Measurements from ENCODE around the gene AP2A2. TPM values are rescaled to one million over a fixed set of nuclear protein-coding genes. Genes with fewer than 3 reads are reported as not detected.

The AP2A2 gene
- total RNA-seq, 2 donors from 2014 or later = 35.1 to 70.2 TPM

DNA sequence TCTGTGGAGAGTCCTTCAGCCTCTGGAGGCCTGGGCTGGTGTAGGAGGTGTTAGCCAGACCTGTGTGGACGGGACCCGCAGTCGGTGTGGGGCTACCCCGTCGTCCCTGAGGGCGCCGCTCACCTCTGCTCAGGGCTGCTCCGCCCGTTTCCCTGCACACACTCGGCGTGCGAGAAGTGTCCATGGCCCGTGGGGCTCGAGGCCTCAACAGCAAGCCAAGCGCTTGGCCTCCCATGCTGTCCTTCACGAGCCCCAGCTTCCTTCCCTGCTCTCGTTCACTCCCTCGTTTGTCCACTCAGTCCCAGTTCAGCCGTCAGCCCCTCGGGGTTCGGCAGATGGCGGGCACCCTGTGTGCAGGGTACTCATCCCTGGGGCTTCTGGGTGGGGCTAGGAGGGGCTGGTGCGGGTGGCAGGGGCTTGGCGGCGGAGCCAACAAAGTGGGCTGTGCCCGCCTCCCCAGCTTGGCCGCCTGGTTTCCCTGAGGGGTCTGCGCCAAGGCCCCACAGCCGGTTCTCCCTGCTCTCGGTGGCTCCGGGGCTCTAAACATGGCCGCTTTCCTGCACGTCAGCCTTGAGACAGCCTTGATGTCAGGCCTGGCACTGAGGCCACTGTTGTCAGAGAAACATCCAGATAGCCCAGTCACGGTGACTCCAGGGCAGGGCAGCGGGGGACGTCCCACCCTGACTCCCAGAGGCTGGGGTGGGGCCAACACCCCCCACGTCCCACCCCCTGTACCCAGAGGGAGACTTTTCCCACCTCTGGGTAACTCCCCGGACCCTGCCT is 107.5 kb downstream of the AP2A2 start:
- Histone ChIP-seq H3K9me3 (no peaks in the 10 kb centered on the region), H3K27ac (no peak overlapping the region), H3K27me3 (replicated peaks; ENCODE audit: insufficient read depth) (no peaks in the 10 kb centered on the region), H3K4me3 (no peak overlapping the region), H3K36me3 (no peaks in the 10 kb centered on the region), H3K4me1 (replicated peaks) (no peaks in the 10 kb centered on the region)
- TF ChIP-seq, protein P1, sequence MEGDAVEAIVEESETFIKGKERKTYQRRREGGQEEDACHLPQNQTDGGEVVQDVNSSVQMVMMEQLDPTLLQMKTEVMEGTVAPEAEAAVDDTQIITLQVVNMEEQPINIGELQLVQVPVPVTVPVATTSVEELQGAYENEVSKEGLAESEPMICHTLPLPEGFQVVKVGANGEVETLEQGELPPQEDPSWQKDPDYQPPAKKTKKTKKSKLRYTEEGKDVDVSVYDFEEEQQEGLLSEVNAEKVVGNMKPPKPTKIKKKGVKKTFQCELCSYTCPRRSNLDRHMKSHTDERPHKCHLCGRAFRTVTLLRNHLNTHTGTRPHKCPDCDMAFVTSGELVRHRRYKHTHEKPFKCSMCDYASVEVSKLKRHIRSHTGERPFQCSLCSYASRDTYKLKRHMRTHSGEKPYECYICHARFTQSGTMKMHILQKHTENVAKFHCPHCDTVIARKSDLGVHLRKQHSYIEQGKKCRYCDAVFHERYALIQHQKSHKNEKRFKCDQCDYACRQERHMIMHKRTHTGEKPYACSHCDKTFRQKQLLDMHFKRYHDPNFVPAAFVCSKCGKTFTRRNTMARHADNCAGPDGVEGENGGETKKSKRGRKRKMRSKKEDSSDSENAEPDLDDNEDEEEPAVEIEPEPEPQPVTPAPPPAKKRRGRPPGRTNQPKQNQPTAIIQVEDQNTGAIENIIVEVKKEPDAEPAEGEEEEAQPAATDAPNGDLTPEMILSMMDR (IDR thresholded peaks at IDR 0.05) = no peak
- no peak for DNase-seq (ENCODE audit: low spot score)
- intact Hi-C loops (cut with DNase I) = no loop called here
- 76% methylated on average over 38 of the region's 38 CpGs for WGBS

DNA sequence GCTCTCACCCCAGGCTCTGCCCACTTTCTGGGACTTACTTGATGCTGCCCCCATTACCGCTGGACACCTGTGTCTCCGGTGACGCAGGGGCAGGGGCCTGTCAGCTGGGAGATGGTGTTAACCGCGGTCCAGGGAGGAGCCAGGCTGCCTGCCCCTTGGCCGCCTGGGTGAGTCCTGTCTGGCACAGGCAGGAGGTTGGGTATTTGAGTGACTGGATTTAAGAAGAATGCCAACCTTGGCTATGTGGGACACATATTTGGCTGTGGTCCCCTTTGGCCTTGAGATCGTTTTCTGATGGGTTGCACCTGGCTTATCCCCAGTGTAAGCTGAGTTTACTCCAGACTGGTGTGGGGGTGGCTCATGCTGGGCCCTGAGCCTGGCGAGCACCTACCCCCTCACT is 108.3 kb downstream of the AP2A2 start:
- no peak for DNase-seq (ENCODE audit: low spot score)
- WGBS = 74% methylated on average over 8 of the region's 8 CpGs
- Histone ChIP-seq H3K36me3 (no peaks in the 10 kb centered on the region), H3K27me3 (replicated peaks; ENCODE audit: insufficient read depth) (no peaks in the 10 kb centered on the region), H3K9me3 (no peaks in the 10 kb centered on the region), H3K27ac (no peak overlapping the region), H3K4me3 (no peak overlapping the region), H3K4me1 (replicated peaks) (no peaks in the 10 kb centered on the region)
- intact Hi-C loops (cut with DNase I) = no loop called here
- no peak for TF ChIP-seq POLR2AphosphoS5 (IDR thresholded peaks at IDR 0.05)
- TF ChIP-seq POLR2A (IDR thresholded peaks at IDR 0.05) = no peak
- TF ChIP-seq, protein P1 (IDR thresholded peaks at IDR 0.05) = no peak

DNA sequence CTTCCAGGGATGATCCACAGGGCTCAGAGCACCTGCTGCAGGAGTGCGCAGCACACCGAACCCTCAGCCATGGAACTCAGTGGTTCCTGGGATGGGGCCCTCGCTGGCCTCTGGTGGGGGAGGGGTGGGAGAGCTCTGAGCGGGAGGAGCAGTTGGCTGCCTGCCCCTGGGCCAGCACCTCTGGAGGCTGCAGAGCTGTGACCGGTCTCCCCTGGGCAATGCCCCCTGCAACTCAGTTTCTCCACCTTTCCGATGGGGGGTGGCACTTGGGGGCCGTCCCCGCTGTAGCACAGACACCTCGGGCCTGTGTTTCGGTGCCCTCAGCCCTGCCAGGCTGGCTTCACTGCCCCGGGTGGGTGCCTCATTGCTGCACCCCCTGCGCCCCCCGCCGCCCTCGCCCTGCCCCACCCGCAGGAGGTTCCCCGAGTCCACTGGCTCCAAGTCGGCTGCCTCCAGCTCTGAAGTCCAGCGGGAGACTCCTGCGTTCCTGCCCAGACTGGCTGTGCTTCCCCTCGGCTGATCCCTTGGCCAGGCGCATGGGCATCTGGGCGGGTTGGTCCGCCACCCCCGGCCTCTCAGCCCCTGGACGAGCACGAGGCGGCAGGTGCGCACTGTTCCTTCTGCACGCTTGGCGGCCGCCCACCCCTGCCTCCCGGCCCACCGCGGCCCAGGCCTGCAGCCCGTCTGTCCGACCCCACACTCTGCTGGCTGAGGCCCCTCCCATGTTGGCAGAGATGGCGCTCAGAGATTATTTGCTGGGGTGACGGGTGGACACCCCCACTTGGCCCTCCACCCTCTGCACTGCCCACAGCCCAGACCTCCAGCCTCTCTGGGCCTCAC is 109.0 kb downstream of the AP2A2 start:
- DNase-seq (ENCODE audit: low spot score) = no peak
- intact Hi-C loops (cut with DNase I) = no loop called here
- H3K27ac ChIP-seq = no peak overlapping the region
- H3K4me3 ChIP-seq = no peak overlapping the region
- no peaks in the 10 kb centered on the region for H3K27me3 ChIP-seq (replicated peaks; ENCODE audit: insufficient read depth)
- no peaks in the 10 kb centered on the region for H3K36me3 ChIP-seq
- WGBS = 69% methylated on average over 31 of the region's 39 CpGs
- TF ChIP-seq POLR2A (IDR thresholded peaks at IDR 0.05) (no peak), POLR2AphosphoS5 (IDR thresholded peaks at IDR 0.05) (no peak)
- TF ChIP-seq, protein P1 (IDR thresholded peaks at IDR 0.05) = no peak
- no peaks in the 10 kb centered on the region for H3K4me1 ChIP-seq (replicated peaks)
- no peaks in the 10 kb centered on the region for H3K9me3 ChIP-seq

DNA sequence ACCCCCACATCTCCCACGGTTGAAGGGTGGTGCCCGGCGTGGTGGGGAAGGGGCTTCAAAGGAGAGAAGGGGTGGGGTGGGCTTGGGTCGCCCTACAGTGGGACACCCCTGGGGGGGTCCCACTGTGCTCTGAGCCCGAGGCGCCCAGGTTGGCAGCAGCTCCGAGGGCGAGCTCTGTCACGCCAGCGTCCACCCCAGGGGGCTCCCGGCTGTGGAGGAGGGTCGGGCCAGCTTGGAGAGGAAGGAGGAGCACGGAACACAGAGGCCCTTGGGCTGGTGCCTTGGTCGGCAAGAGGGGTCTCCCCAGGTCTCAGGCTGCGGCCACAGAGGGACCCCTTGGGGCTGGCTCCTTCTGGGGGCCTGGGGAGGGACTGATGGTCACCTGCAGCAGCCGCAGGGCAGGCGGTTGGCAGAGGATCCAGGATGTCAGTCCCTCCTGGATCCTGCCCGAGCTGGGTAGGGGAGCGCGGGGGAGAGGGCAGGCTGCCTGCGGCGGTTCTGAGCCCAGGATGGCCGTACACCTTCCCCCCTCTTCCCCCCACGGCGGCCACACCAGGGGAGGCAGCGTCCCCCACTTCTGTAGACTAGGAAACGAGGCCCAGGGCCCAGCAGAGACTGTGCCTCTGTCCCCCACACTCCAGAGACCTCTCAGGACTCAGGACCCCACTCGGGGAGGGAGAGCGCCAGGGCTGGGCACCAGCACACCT is 110.1 kb downstream of the AP2A2 start:
- Histone ChIP-seq H3K4me3 (no peak overlapping the region), H3K27ac (no peak overlapping the region), H3K27me3 (replicated peaks; ENCODE audit: insufficient read depth) (no peaks in the 10 kb centered on the region), H3K36me3 (no peaks in the 10 kb centered on the region), H3K4me1 (replicated peaks) (no peaks in the 10 kb centered on the region), H3K9me3 (no peaks in the 10 kb centered on the region)
- TF ChIP-seq, protein P1 (IDR thresholded peaks at IDR 0.05) = no peak
- no peak for TF ChIP-seq POLR2A (IDR thresholded peaks at IDR 0.05)
- TF ChIP-seq POLR2AphosphoS5 (IDR thresholded peaks at IDR 0.05) = no peak
- WGBS = 71% methylated on average over 29 of the region's 29 CpGs
- intact Hi-C loops (cut with DNase I) = no loop called here
- no peak for DNase-seq (ENCODE audit: low spot score)

Measured in prostate gland (tissue), 2 donors.